ENCODE data around the gene ARID3A. TPM values are rescaled to one million over a fixed set of nuclear protein-coding genes. Genes with fewer than 3 reads are reported as not detected.
A peak's percentile ranks its signal among the peaks of the same experiment; 100 is the strongest.
"Not testable (repeated sequence)": the region's sequence is repeated elsewhere in the genome, so short reads cannot be mapped to it uniquely, and the experiment has no call there.

Gene ARID3A
- total RNA-seq, 2 experiments from 2014 or later, result 18.7 to 22.1 TPM

DNA sequence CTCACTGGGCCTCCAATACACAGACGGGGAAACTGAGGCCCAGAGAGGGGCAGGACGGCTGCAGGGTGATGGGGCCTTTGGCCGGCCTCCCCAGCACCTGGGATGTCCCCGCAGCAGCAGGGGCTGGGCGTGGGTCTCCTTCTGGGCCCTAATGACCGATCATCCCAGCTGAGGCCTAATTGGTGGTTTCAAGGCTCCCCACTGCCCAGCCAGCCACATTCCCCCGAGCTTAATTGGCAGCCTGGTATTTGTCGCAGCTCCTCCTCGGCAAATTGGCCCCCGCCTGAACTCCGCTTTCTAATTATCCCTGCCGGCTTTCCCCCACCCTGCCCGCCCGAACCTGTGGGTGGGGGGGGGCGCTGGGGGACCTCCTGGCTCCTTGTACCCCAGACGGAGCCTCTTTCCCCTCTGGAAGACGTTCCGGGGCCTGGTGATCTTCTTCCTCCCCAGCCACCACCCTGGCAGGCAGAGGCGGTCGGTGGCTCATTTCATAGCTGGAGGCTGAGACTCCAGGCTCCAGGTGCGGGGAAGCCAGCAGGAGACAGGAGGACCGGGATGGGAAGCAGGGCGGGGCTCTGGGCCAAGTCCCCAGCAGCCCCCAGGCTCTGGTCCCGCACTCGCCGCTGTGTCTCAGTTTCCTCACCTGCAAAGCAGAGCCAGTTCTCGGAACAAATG lies 31.1 kb downstream of the ARID3A start:
- H3K4me3 Mint-ChIP-seq, result no peak overlapping the region
- no peak for ATAC-seq
- H3K27ac Mint-ChIP-seq, result no peak overlapping the region
- no peaks in the 10 kb centered on the region for H3K36me3 Mint-ChIP-seq (ENCODE audit: low read depth)
- POLR2A ChIA-PET, result interaction anchor here (0.6 kb wide), 1 partner anchor 148 kb away, joined by 3 read pairs; no protein-coding TSS in a partner anchor
- TF ChIP-seq, protein P1, sequence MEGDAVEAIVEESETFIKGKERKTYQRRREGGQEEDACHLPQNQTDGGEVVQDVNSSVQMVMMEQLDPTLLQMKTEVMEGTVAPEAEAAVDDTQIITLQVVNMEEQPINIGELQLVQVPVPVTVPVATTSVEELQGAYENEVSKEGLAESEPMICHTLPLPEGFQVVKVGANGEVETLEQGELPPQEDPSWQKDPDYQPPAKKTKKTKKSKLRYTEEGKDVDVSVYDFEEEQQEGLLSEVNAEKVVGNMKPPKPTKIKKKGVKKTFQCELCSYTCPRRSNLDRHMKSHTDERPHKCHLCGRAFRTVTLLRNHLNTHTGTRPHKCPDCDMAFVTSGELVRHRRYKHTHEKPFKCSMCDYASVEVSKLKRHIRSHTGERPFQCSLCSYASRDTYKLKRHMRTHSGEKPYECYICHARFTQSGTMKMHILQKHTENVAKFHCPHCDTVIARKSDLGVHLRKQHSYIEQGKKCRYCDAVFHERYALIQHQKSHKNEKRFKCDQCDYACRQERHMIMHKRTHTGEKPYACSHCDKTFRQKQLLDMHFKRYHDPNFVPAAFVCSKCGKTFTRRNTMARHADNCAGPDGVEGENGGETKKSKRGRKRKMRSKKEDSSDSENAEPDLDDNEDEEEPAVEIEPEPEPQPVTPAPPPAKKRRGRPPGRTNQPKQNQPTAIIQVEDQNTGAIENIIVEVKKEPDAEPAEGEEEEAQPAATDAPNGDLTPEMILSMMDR (IDR thresholded peaks at IDR 0.05), result no peak
- peaks cover 10% of the 10 kb centered on the region for H3K4me1 Mint-ChIP-seq (ENCODE audit: low read depth)
- no peaks in the 10 kb centered on the region for H3K27me3 Mint-ChIP-seq
- DNase-seq, result no peak
- intact Hi-C loops (cut with micrococcal nuclease), result no loop called here
- H3K9me3 Mint-ChIP-seq, result no peaks in the 10 kb centered on the region
- CTCF ChIA-PET, result no interaction called here

DNA sequence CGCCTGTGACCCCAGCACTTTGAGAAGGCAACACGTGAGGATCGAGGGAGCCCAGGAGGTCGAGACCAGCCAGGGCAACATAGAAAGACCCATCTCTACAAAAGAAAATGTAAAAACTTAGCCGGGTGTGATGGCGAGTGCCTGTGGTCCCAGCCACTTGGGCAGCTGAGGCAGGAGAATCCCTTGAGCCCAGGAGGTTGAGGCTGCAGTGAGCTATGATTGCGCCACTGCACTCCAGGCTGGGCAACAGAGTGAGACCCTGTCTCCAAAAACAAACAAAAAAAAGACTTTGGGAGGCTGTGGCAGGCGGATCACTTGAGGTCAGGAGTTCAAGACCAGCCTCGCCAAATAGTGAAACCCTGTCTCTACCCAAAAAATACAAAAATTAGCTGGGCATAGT lies 31.7 kb downstream of the ARID3A start:
- H3K9me3 Mint-ChIP-seq; H3K4me3 Mint-ChIP-seq; H3K36me3 Mint-ChIP-seq (ENCODE audit: low read depth); H3K4me1 Mint-ChIP-seq (ENCODE audit: low read depth); intact Hi-C loops (cut with micrococcal nuclease); DNase-seq; CTCF ChIA-PET; H3K27me3 Mint-ChIP-seq; POLR2A ChIA-PET; ATAC-seq; H3K27ac Mint-ChIP-seq: not testable (repeated sequence)

DNA sequence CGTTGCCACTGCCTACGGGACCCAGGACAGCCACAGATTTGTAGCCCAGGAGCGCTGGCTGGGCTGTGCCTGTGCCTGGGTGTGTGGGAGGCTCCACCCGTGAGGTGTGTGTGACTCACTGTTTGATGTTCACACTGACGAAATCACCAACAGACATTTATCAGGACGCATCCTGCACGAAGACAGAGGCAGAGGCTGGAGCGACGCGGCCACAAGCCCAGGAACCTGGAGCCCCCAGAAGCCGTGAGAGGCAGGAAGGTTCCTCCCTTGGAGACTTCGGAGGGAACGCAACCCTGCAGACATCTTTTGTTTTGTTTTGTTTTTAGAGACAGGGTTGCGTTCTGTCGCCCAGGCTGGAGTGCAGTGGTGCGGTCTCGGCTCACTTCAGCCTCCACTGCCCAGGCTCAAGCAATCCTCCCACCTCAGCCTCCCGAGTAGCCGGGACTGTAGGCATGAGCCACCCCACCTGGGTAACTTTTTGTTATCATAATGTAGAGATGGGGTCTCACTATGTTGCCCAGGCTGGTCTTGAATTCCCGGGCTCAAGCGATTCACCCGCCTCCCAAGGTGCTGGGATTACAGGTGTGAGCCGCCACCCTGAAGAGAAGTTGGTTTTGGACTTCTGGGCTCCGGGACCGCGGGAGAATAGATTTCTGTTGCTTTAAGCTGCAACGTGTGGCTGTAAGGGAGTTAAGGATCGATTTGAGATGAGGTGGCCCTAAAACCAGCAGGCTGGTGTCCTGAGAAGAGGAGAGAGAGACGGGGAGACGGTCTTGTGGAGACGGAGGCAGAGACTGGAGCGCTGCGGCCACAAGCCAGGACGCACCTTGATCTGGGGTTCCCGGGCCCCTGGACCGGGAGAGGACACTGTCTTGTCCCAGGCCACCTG lies 33.4 kb downstream of the ARID3A start:
- intact Hi-C loops (cut with micrococcal nuclease), result no loop called here
- H3K9me3 Mint-ChIP-seq, result no peaks in the 10 kb centered on the region
- no peak overlapping the region for H3K27ac Mint-ChIP-seq
- H3K36me3 Mint-ChIP-seq (ENCODE audit: low read depth), result no peaks in the 10 kb centered on the region
- TF ChIP-seq, protein P1 (IDR thresholded peaks at IDR 0.05), result no peak
- peak; percentile 76 for ATAC-seq
- ChIA-PET POLR2A (no interaction called here), CTCF (no interaction called here)
- peaks cover 5% of the 10 kb centered on the region for H3K4me1 Mint-ChIP-seq (ENCODE audit: low read depth)
- no peaks in the 10 kb centered on the region for H3K27me3 Mint-ChIP-seq
- peak; percentile 59 for DNase-seq
- no peak overlapping the region for H3K4me3 Mint-ChIP-seq

- Mint-ChIP-seq H3K4me1 (ENCODE audit: low read depth) (peaks cover 5% of the 10 kb centered on the region), H3K36me3 (ENCODE audit: low read depth) (peaks cover under 1% of the 10 kb centered on the region), H3K4me3 (no peak overlapping the region), H3K27me3 (no peaks in the 10 kb centered on the region), H3K27ac (no peak overlapping the region), H3K9me3 (no peaks in the 10 kb centered on the region)
- CTCF ChIA-PET, result no interaction called here
- POLR2A ChIA-PET, result no interaction called here
- intact Hi-C loops (cut with micrococcal nuclease), result no loop called here
- ATAC-seq, result no peak
- TF ChIP-seq, protein P1 (IDR thresholded peaks at IDR 0.05), result no peak
- DNase-seq, result no peak
Observed at GRCh38 chr19:960020-960419, 34.2 kb downstream of the ARID3A start.

- TF ChIP-seq, protein P1 (IDR thresholded peaks at IDR 0.05), result no peak
- DNase-seq (no peak), ATAC-seq (no peak)
- no peak overlapping the region for H3K27ac Mint-ChIP-seq
- H3K4me1 Mint-ChIP-seq (ENCODE audit: low read depth), result peaks cover 5% of the 10 kb centered on the region
- peaks cover 5% of the 10 kb centered on the region for H3K36me3 Mint-ChIP-seq (ENCODE audit: low read depth)
- H3K4me3 Mint-ChIP-seq, result no peak overlapping the region
- CTCF ChIA-PET, result no interaction called here
- H3K9me3 Mint-ChIP-seq, result no peaks in the 10 kb centered on the region
- no peaks in the 10 kb centered on the region for H3K27me3 Mint-ChIP-seq
- intact Hi-C loops (cut with micrococcal nuclease), result no loop called here
- POLR2A ChIA-PET, result no interaction called here
Observed at GRCh38 chr19:960601-960938, 34.7 kb downstream of the ARID3A start.
